Thyroid gland (tissue), 4 donors: ENCODE results near the gene EID3.

Experiments used
- POLR2A ChIP-seq, 2 donors: fragments of 450-650 bp; IDR thresholded peaks; one replicate each; pipeline ENCODE4 v1.6.1; 2017; ENCODE audit warnings: antibody characterized with exemption in 2 of 2, mild to moderate bottlenecking in 2 of 2, moderate library complexity in 1 of 2
- TF ChIP-seq, protein P1 (sequence below), 6 experiments: fragments of 200-600 bp in 3 of 6; fragments of 450-650 bp in 3 of 6; sonication (generic) in 3 of 6; IDR thresholded peaks; one replicate each; pipeline ENCODE4 v1.5.1; 2016 to 2019; ENCODE audit warnings: antibody characterized with exemption in 6 of 6, mild to moderate bottlenecking in 2 of 6, inconsistent platforms in 1 of 6, moderate library complexity in 1 of 6

DNA sequence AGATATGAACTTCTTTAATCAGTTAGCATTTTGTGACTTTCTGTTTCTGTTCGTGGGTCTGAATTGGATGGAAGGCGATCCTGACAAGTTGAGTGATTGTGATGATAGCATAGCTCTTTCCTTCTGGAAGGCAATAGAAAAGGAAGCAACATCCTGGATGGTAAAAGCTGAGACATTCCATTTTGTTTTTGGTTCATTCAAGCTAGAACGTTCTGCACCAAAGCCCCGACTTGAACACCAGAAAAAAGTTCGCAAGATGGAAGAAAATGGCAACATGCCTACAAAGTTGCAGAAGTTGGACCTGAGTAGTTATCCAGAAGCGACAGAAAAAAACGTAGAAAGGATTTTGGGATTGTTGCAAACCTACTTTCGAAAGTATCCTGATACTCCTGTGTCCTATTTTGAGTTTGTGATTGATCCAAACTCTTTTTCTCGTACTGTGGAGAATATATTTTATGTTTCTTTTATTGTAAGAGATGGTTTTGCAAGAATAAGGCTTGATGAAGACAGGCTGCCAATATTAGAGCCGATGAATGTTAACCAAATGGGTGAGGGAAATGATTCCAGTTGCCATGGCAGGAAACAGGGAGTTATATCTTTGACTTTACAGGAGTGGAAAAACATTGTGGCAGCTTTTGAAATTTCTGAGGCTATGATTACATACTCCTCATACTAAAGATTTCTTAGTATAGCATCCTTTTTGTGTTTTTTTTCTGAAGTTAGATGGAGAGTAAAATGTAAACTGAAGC, 896 bp downstream of the EID3 start:
- TF ChIP-seq, protein P1, sequence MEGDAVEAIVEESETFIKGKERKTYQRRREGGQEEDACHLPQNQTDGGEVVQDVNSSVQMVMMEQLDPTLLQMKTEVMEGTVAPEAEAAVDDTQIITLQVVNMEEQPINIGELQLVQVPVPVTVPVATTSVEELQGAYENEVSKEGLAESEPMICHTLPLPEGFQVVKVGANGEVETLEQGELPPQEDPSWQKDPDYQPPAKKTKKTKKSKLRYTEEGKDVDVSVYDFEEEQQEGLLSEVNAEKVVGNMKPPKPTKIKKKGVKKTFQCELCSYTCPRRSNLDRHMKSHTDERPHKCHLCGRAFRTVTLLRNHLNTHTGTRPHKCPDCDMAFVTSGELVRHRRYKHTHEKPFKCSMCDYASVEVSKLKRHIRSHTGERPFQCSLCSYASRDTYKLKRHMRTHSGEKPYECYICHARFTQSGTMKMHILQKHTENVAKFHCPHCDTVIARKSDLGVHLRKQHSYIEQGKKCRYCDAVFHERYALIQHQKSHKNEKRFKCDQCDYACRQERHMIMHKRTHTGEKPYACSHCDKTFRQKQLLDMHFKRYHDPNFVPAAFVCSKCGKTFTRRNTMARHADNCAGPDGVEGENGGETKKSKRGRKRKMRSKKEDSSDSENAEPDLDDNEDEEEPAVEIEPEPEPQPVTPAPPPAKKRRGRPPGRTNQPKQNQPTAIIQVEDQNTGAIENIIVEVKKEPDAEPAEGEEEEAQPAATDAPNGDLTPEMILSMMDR (IDR thresholded peaks at IDR 0.05) = no peak
- TF ChIP-seq POLR2A (IDR thresholded peaks at IDR 0.05) = no peak
